GM12801 (cell line): ENCODE data around the gene CCL13.

Experiments
- CTCF ChIP-seq: IDR thresholded peaks from one replicate; pipeline ENCODE4 v1.5.1; 2011; ENCODE audit warnings: control low read depth; ENCODE audit not compliant: insufficient read length; ENCODE audit errors: extremely low read depth

Gene CCL13

GRCh38 chr17:34363183-34363661 is 6.9 kb downstream of the CCL13 start, which contains the start of gene CCL1:
Gene CCL1 (minus strand): TSS chr17:34363233. CDS start chr17:34363161, 72 bp downstream.
- TF ChIP-seq CTCF: no peak

GRCh38 chr17:34364751-34365150 is 8.5 kb downstream of the CCL13 start:
- TF ChIP-seq CTCF: no peak

GRCh38 chr17:34365340-34365739 is 9.1 kb downstream of the CCL13 start:
- no peak for TF ChIP-seq CTCF

- TF ChIP-seq CTCF: no peak
Observed at GRCh38 chr17:34366010-34366409, 9.7 kb downstream of the CCL13 start.

- no peak for TF ChIP-seq CTCF
Observed at GRCh38 chr17:34366529-34367107, 10.3 kb downstream of the CCL13 start.

- TF ChIP-seq CTCF: no peak
Observed at GRCh38 chr17:34367486-34368195, 11.4 kb downstream of the CCL13 start.

- no peak for TF ChIP-seq CTCF
Observed at GRCh38 chr17:34368196-34368945, 12.1 kb downstream of the CCL13 start.
